ENCODE results near the gene CCNQ.
"Not testable (repeated sequence)": the region's sequence is repeated elsewhere in the genome, so short reads cannot be mapped to it uniquely, and the experiment has no call there.

Gene CCNQ

GRCh38 chrX:153612413-153612812 lies 13.5 kb upstream of the CCNQ start:
- TF ChIP-seq CTCF (conservative IDR thresholded peaks at IDR 0.05) (no peak), ZFX (IDR thresholded peaks at IDR 0.05) (no peak)
- H3K27ac ChIP-seq: no peak overlapping the region

- TF ChIP-seq ZFX (IDR thresholded peaks at IDR 0.05): no peak
- no peak for TF ChIP-seq CTCF (conservative IDR thresholded peaks at IDR 0.05)
- H3K27ac ChIP-seq: no peak overlapping the region
Observed at GRCh38 chrX:153611298-153612095, 12.6 kb upstream of the CCNQ start.

- TF ChIP-seq CTCF (conservative IDR thresholded peaks at IDR 0.05) (no peak), ZFX (IDR thresholded peaks at IDR 0.05) (no peak)
- H3K27ac ChIP-seq: no peak overlapping the region
Observed at GRCh38 chrX:153610836-153611213, 11.9 kb upstream of the CCNQ start.

GRCh38 chrX:153609917-153610835 lies 11.2 kb upstream of the CCNQ start:
- TF ChIP-seq CTCF (conservative IDR thresholded peaks at IDR 0.05) (peak; percentile 83), ZFX (IDR thresholded peaks at IDR 0.05) (no peak)
- peak overlapping the region; percentile 34 for H3K27ac ChIP-seq

- no peak overlapping the region for H3K27ac ChIP-seq
- TF ChIP-seq ZFX (IDR thresholded peaks at IDR 0.05) (no peak), CTCF (conservative IDR thresholded peaks at IDR 0.05) (no peak)
Observed at GRCh38 chrX:153608806-153609205, 9.9 kb upstream of the CCNQ start.

- no peak overlapping the region for H3K27ac ChIP-seq
- TF ChIP-seq CTCF (conservative IDR thresholded peaks at IDR 0.05) (no peak), ZFX (IDR thresholded peaks at IDR 0.05) (no peak)
Observed at GRCh38 chrX:153608376-153608775, 9.4 kb upstream of the CCNQ start.

GRCh38 chrX:153606503-153606902 lies 7.6 kb upstream of the CCNQ start:
- TF ChIP-seq ZFX (IDR thresholded peaks at IDR 0.05) (no peak), CTCF (conservative IDR thresholded peaks at IDR 0.05) (no peak)
- H3K27ac ChIP-seq: no peak overlapping the region

GRCh38 chrX:153604666-153605380 lies 5.9 kb upstream of the CCNQ start:
- H3K27ac ChIP-seq: not testable (repeated sequence)
